ENCODE results near the gene SEC14L3.

The SEC14L3 gene

GRCh38 chr22:30471616-30472318 is at the start of gene SEC14L3:
SEC14L3 (minus strand) TSS chr22:30472017; CDS start chr22:30471958, 59 bp downstream.
- DNase-seq: no peak

GRCh38 chr22:30519842-30520425 is 48.1 kb upstream of the SEC14L3 start:
- DNase-seq: no peak

GRCh38 chr22:30516731-30517130 is 44.9 kb upstream of the SEC14L3 start:
- DNase-seq: no peak

GRCh38 chr22:30516273-30516672 is 44.5 kb upstream of the SEC14L3 start:
- DNase-seq: no peak

GRCh38 chr22:30514252-30514651 is 42.4 kb upstream of the SEC14L3 start:
- DNase-seq: no peak

GRCh38 chr22:30513462-30513861 is 41.6 kb upstream of the SEC14L3 start:
- DNase-seq: no peak

- DNase-seq: no peak
These were observed 40.1 kb upstream of the SEC14L3 start for GRCh38 chr22:30511911-30512310.

GRCh38 chr22:30511109-30511508 is 39.3 kb upstream of the SEC14L3 start:
- no peak for DNase-seq

- no peak for DNase-seq
These were observed 36.4 kb upstream of the SEC14L3 start for GRCh38 chr22:30508216-30508615.

GRCh38 chr22:30507670-30508069 is 35.9 kb upstream of the SEC14L3 start:
- no peak for DNase-seq

GRCh38 chr22:30506507-30506968 is 34.7 kb upstream of the SEC14L3 start:
- no peak for DNase-seq

GRCh38 chr22:30503551-30503950 is 31.7 kb upstream of the SEC14L3 start:
- DNase-seq: no peak

- DNase-seq: no peak
These were observed 31.1 kb upstream of the SEC14L3 start for GRCh38 chr22:30502911-30503310.

GRCh38 chr22:30502153-30502552 is 30.3 kb upstream of the SEC14L3 start:
- DNase-seq: no peak

- no peak for DNase-seq
These were observed 28.8 kb upstream of the SEC14L3 start for GRCh38 chr22:30500628-30501027.

GRCh38 chr22:30497466-30498150 is 25.8 kb upstream of the SEC14L3 start:
- no peak for DNase-seq

- DNase-seq: no peak
These were observed 23.4 kb upstream of the SEC14L3 start for GRCh38 chr22:30495041-30495784.

GRCh38 chr22:30492144-30492543 is 20.3 kb upstream of the SEC14L3 start:
- DNase-seq: no peak

- no peak for DNase-seq
These were observed 19.6 kb upstream of the SEC14L3 start for GRCh38 chr22:30491381-30491780.

GRCh38 chr22:30490399-30490798 is 18.6 kb upstream of the SEC14L3 start:
- DNase-seq: no peak

- no peak for DNase-seq
These were observed 16.3 kb upstream of the SEC14L3 start for GRCh38 chr22:30488121-30488520.

GRCh38 chr22:30486661-30487115 is 14.9 kb upstream of the SEC14L3 start:
- DNase-seq: no peak

- DNase-seq: no peak
These were observed 14.3 kb upstream of the SEC14L3 start for GRCh38 chr22:30486118-30486517.

Measured in NCI-H446 treated with DMSO at 0.1 percent for 48 hours (cell line).